Femur (tissue), 1 donor: ENCODE measurements around the gene KLHL14.
"Not testable (repeated sequence)": the region's sequence is repeated elsewhere in the genome, so short reads cannot be mapped to it uniquely, and the experiment has no call there.

Experiments
- DNase-seq: peaks from one replicate; pipeline ENCODE4 v3.0.0-alpha.2; 2017

The KLHL14 gene

GRCh38 chr18:32712860-32713259 is 60.0 kb downstream of the KLHL14 start:
- no peak for DNase-seq

DNA sequence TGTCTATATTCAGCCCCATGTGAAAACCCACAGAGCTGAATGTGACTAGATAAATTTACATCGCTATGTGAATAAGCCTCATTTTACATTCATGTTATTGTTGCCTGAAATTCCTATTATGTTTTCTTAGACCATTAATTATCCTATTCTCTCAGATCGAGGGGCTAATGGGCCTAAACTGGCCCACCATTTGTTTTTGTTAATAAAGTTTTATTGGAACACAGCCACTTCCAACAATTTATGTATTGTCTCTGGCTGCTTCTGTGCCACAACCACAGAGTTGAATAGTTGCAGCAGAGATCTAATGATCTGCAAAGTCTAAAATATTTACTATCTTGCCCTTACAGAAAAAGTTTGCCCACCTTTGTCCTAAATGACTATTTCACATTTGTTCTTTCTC is 61.0 kb downstream of the KLHL14 start:
- DNase-seq = no peak

GRCh38 chr18:32707586-32707985 is 65.2 kb downstream of the KLHL14 start:
- DNase-seq = no peak

DNA sequence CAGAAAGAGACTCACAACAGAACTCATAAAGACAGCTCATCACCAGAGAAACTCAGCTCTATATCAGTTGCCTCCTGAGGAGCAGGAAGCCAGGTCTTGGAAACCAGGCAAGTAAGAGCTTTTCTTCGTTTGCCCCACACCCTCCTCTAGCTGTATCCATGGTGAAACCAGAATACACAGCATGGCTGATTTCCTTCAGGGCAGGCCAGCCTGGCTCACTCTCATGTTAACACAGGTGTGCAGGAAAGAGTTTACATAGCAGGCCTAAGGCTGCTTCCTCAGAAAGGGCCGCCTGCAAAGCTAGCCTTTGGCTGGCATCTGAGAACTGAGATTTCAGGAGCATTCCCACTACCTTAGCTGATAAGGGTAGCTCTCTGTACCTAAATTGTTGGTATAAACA is 65.7 kb downstream of the KLHL14 start:
- no peak for DNase-seq

DNA sequence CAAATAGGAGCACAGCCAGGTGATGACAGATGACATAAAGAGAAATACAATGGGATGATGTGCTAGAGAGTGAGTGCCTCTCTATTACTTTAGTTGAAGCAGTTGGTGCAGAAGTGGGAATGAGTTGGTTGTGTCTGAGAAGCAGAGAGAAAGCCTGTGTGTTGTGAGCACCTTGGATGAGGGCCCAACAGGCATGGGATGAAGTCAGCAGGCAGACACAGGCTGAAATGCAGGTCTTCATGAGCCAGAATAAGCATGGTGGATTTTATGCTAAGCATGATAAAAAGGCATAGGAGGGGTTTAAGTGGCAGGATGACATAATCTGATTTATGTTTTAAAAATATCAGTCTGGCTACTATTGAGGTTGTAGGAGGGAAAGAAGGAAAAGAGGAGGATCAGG is 71.5 kb downstream of the KLHL14 start:
- no peak for DNase-seq

- DNase-seq = no peak
Measured at GRCh38 chr18:32698153-32698552, 74.7 kb downstream of the KLHL14 start.

GRCh38 chr18:32696376-32696775 is 76.4 kb downstream of the KLHL14 start:
- DNase-seq = no peak

- DNase-seq = no peak
Measured at GRCh38 chr18:32695534-32695933, 77.3 kb downstream of the KLHL14 start.

DNA sequence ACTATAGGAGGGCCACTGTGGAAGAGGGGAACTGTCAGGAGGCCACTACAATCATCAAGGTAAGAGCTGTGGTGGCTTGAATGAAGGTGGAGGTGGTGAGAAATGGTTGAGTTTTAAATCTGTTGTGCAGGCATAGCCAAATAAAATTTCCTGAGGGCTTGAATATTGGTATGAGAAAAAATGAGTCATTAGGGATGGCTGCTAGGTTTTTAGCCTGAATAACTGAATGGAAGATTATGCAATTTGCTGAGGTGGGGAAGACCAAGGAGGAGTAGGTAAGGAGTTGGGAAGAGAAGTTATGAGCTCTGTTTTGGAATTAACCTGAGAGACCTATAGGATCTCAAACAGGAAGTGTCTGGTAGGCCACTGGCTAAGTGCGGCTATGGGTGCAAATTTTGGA is 84.0 kb downstream of the KLHL14 start:
- no peak for DNase-seq

DNA sequence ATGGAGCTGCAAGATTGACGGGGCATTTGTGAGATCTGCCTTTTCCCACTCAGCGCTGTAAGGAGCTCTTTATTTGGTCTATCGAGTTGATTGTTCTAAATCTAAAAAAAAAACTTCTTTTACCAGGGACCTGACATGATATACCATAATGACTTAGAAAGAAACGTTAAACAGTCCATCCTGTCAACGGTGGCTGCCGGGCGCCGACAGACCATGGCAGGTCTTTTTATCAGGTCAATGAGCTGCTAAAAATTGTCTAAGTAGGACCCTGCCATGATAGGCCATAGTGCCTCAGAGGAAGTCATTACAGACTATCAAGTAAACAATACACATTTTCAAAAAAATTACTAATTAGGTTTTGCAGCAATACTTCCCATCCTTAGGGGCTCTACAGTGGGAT is 87.9 kb downstream of the KLHL14 start:
- no peak for DNase-seq

GRCh38 chr18:32684096-32684495 is 88.7 kb downstream of the KLHL14 start:
- DNase-seq = no peak

DNA sequence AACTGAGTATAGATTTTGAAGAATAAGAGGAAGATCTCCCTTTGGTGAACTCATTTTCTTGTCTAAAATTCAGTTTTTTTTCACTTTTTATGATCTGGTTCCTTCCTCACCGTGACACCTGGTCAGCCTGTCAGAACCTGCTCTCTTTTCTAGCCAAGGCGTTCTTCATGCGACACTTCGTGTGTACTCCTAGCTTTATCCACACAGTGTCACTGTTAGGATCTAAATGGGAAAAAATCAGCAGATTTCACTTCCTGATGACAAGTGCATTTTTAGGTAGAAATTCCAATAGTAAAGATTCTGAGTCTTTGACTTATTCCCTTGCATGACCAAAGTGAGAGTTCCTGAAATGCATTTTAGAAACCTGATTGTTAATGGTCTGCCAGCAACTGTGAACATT is 89.8 kb downstream of the KLHL14 start:
- DNase-seq = no peak

DNA sequence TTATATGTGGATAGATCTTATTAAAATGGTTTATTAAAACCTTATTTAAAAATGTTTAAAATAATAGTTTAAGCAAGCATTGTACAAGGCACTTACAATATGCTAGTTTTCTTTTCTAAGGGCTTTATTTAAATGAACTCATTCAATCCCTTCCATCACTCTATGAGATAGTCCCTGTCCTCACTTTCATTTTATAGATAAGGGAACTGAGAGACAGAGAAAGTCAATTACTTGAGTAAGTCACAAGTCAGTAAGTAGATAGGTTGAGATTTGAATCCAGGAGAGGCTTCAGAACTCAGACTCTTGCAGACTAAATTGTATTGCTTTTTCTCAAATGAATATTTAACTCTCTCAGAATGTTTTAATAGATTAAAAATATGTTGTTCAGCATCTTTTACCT is 95.2 kb downstream of the KLHL14 start:
- DNase-seq = no peak

GRCh38 chr18:32674491-32674890 is 98.3 kb downstream of the KLHL14 start:
- no peak for DNase-seq

DNA sequence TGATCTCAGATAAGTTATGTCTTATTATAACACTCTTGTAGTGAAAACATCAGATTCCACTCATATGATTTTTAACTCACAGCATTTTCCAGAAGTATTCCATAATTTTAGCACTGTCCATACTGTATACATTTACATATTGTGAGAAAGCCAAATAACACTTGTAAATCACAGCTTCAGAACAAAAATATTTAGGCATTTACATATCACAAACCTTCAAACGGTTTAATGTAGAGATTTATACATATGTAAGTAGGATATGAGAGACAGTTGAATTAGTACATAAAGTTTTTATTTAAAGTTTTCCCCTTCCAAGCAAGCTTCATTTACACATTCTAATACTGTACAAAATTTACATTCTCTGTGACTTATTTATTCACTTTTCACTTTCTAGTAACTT is 100.4 kb downstream of the KLHL14 start:
- DNase-seq = no peak

DNA sequence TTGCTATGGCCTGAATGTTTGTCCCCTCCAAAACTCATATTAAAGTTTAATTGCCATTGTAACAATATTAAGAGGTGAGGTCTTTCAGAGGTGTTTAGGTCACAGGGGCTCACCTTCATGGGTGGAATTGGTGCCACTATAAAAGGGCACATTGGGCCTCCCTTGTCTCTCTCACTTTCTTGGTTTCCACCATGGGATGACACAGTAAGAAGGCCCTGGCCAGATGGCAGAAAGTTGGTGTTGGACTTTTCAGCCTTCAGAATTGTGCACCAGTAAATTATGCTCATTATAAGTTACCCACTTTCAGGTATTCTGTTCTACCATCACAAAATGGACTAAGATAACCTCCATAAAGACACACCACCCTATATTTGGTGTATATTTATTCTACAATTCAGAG is 102.1 kb downstream of the KLHL14 start:
- DNase-seq = no peak

GRCh38 chr18:32669549-32670165 is 103.2 kb downstream of the KLHL14 start:
- no peak for DNase-seq

- peak; percentile 28 for DNase-seq
Measured at GRCh38 chr18:32668956-32669355, 103.9 kb downstream of the KLHL14 start.

GRCh38 chr18:32661486-32662299 is 111.1 kb downstream of the KLHL14 start:
- no peak for DNase-seq

GRCh38 chr18:32654507-32654906 is 118.3 kb downstream of the KLHL14 start:
- not testable (repeated sequence) for DNase-seq

GRCh38 chr18:32637659-32638058 is 135.2 kb downstream of the KLHL14 start:
- DNase-seq = not testable (repeated sequence)

GRCh38 chr18:32637226-32637625 is 135.6 kb downstream of the KLHL14 start:
- no peak for DNase-seq

DNA sequence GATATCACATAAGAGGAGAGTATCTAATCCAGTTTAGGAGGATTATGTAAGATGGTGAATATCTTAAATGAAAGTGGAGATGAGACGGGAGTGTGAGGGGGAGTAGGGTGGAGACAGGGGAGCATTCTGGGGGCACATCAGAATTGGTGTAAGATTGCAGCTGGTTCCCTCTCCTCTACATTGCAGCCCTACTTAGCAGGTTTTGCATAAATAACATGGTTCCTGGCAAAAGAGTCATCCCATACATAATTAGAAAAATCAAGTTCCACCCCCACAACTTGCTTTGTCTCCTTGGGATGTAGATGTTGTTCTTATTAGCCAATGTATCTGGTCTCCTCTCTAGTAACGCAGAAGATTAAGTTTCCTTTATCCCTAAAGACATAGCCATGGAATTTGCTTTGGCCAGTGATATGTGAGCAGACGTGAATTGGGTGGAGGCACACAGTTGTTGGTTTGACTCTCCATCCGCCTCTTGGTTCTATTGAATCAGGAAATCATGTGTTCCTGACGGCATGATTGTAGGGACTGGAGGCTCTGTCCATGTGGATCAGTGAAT is 137.9 kb downstream of the KLHL14 start:
- DNase-seq = no peak

DNA sequence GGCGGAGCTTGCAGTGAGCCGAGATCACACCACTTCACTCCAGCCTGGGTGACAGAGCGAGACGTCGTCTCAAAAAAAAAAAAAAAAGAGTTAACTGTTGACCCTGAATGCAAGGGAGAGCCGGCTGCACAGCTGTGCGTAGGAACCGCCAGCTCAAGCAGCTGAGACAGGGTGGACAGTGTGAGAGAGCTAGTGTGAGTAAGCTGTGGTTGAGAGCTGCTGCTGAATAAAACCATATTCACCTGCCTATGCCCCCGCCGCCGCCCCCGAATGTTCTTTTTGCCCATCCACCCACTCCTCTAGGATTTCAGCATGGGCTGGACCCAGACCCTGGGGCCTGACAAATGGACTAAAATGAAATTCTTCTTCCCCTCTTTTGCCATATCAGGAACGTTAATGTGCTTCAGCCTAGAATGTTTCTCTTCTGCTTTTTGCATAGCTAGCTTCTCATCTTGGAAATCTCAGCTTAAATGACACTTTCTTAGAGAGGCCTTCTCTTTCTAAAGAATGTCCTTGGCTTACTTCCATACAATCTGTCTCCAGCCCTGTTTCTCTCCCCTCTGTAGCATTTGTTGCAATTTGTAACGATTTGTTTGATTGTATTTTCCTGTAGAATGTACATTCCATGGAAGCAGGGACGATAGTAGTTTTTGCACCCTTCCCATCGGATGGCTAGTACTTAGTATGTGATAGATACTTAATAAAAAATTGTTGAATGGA is 142.7 kb downstream of the KLHL14 start:
- no peak for DNase-seq
